Dendritic cell treated with granulocyte-macrophage colony-stimulating factor and Interleukin-4, amounts not matched to agents 40 ng/mL and 50 ng/mL, for 4 days (primary cell): ENCODE data around the gene CREBZF.
"Not testable (repeated sequence)": the region's sequence is repeated elsewhere in the genome, so short reads cannot be mapped to it uniquely, and the experiment has no call there.

Experiments used
- H3K27ac Mint-ChIP-seq: one replicate; pipeline ENCODE4 v1.8.0; 2022; ENCODE audit warnings: mild to moderate bottlenecking, mixed read lengths
- H3K27me3 Mint-ChIP-seq: one replicate; pipeline ENCODE4 v1.8.0; 2022; ENCODE audit warnings: mild to moderate bottlenecking, mixed read lengths
- H3K36me3 Mint-ChIP-seq: one replicate; pipeline ENCODE4 v1.8.0; 2022; ENCODE audit warnings: low read depth, mixed read lengths
- H3K4me1 Mint-ChIP-seq: one replicate; pipeline ENCODE4 v1.8.0; 2022; ENCODE audit warnings: low read depth, mixed read lengths
- H3K4me3 Mint-ChIP-seq: one replicate; pipeline ENCODE4 v1.8.0; 2022; ENCODE audit warnings: mild to moderate bottlenecking, moderate library complexity, mixed read lengths
- H3K9me3 Mint-ChIP-seq: one replicate; pipeline ENCODE4 v1.8.0; 2022; ENCODE audit warnings: mixed read lengths
- intact Hi-C: fragments of 100-400 bp; cut with micrococcal nuclease; formaldehyde crosslinking; loops from one replicate; pipeline ENCODE4 v1.15.0; 2022

The CREBZF gene

GRCh38 chr11:85661972-85662664 lies 2.8 kb downstream of the CREBZF start:
- no peaks in the 10 kb centered on the region for H3K9me3 Mint-ChIP-seq
- intact Hi-C loops = loop anchor here (10.0 kb wide), 1 partner anchor 583 kb away; the partner anchor contains the start of gene EED
- peaks cover 37% of the 10 kb centered on the region for H3K4me1 Mint-ChIP-seq
- H3K27ac Mint-ChIP-seq = no peak overlapping the region
- no peak overlapping the region for H3K4me3 Mint-ChIP-seq
- peaks cover 62% of the 10 kb centered on the region for H3K36me3 Mint-ChIP-seq
- no peaks in the 10 kb centered on the region for H3K27me3 Mint-ChIP-seq

- no peak overlapping the region for H3K4me3 Mint-ChIP-seq
- H3K27ac Mint-ChIP-seq = no peak overlapping the region
- intact Hi-C loops = no loop called here
- peaks cover 69% of the 10 kb centered on the region for H3K36me3 Mint-ChIP-seq
- H3K9me3 Mint-ChIP-seq = no peaks in the 10 kb centered on the region
- H3K27me3 Mint-ChIP-seq = no peaks in the 10 kb centered on the region
- peaks cover 27% of the 10 kb centered on the region for H3K4me1 Mint-ChIP-seq
Observed at GRCh38 chr11:85658180-85658579, 6.7 kb downstream of the CREBZF start.

GRCh38 chr11:85656777-85657176 lies 8.2 kb downstream of the CREBZF start:
- H3K27ac Mint-ChIP-seq = no peak overlapping the region

GRCh38 chr11:85654343-85654742 lies 10.6 kb downstream of the CREBZF start:
- H3K27ac Mint-ChIP-seq, H3K27me3 Mint-ChIP-seq, H3K9me3 Mint-ChIP-seq, H3K4me3 Mint-ChIP-seq, intact Hi-C loops: not testable (repeated sequence)
- peaks cover 12% of the 10 kb centered on the region for H3K4me1 Mint-ChIP-seq
- peaks cover 62% of the 10 kb centered on the region for H3K36me3 Mint-ChIP-seq

More at GRCh38 chr11:85656777-85657176, 8.2 kb downstream of the CREBZF start:
- Mint-ChIP-seq H3K4me3 (no peak overlapping the region), H3K9me3 (no peaks in the 10 kb centered on the region), H3K27me3 (no peaks in the 10 kb centered on the region), H3K4me1 (peaks cover 26% of the 10 kb centered on the region), H3K36me3 (peaks cover 74% of the 10 kb centered on the region)
- intact Hi-C loops = no loop called here

- Mint-ChIP-seq H3K36me3 (peaks cover 50% of the 10 kb centered on the region), H3K27me3 (no peaks in the 10 kb centered on the region), H3K9me3 (no peaks in the 10 kb centered on the region), H3K4me3 (no peak overlapping the region), H3K27ac (no peak overlapping the region), H3K4me1 (peaks cover 12% of the 10 kb centered on the region)
- intact Hi-C loops = no loop called here
Observed at GRCh38 chr11:85652786-85653447, 12.0 kb downstream of the CREBZF start.

- Mint-ChIP-seq H3K36me3 (peaks cover 42% of the 10 kb centered on the region), H3K27ac (no peak overlapping the region), H3K9me3 (no peaks in the 10 kb centered on the region), H3K4me1 (peaks cover 12% of the 10 kb centered on the region), H3K4me3 (no peak overlapping the region), H3K27me3 (no peaks in the 10 kb centered on the region)
- intact Hi-C loops = no loop called here
Observed at GRCh38 chr11:85651118-85651517, 13.8 kb downstream of the CREBZF start.

GRCh38 chr11:85647604-85648299 lies 17.2 kb downstream of the CREBZF start, which contains the start of gene TMEM126A:
TSS of gene TMEM126A (plus strand) at chr11:85647967. CDS start at chr11:85650256, 2,289 bp downstream.
- intact Hi-C loops = loop anchor here (1.0 to 2.0 kb wide), 3 partner anchors 17 to 655 kb away; partner anchors contain the start of genes HIKESHI and TMEM126B
- H3K27me3 Mint-ChIP-seq = peaks cover 23% of the 10 kb centered on the region
- peak within 1 kb of the TSS; percentile 88 for H3K27ac Mint-ChIP-seq
- no peaks in the 10 kb centered on the region for H3K9me3 Mint-ChIP-seq
- H3K4me3 Mint-ChIP-seq = peak within 1 kb of the TSS; percentile 95
- peaks cover 24% of the 10 kb centered on the region for H3K36me3 Mint-ChIP-seq
- H3K4me1 Mint-ChIP-seq = peaks cover 6% of the 10 kb centered on the region

- peaks cover 6% of the 10 kb centered on the region for H3K4me1 Mint-ChIP-seq
- intact Hi-C loops = loop anchor here (1.0 to 2.0 kb wide), 2 partner anchors 19 to 656 kb away; partner anchors contain the start of genes HIKESHI and TMEM126B
- H3K9me3 Mint-ChIP-seq = no peaks in the 10 kb centered on the region
- peaks cover 29% of the 10 kb centered on the region for H3K27me3 Mint-ChIP-seq
- H3K36me3 Mint-ChIP-seq = peaks cover 20% of the 10 kb centered on the region
- peak overlapping the region; percentile 95 for H3K4me3 Mint-ChIP-seq
- peak overlapping the region; percentile 88 for H3K27ac Mint-ChIP-seq
Observed at GRCh38 chr11:85647078-85647477, 17.9 kb downstream of the CREBZF start.

GRCh38 chr11:85643191-85643614 lies 21.7 kb downstream of the CREBZF start:
- Mint-ChIP-seq H3K27me3 (peaks cover 33% of the 10 kb centered on the region), H3K4me3 (no peak overlapping the region), H3K36me3 (peaks cover 18% of the 10 kb centered on the region), H3K4me1 (peaks cover 14% of the 10 kb centered on the region), H3K9me3 (no peaks in the 10 kb centered on the region), H3K27ac (no peak overlapping the region)
- intact Hi-C loops = no loop called here

GRCh38 chr11:85634747-85635146 lies 30.2 kb downstream of the CREBZF start:
- Mint-ChIP-seq H3K9me3 (no peaks in the 10 kb centered on the region), H3K27me3 (no peaks in the 10 kb centered on the region), H3K27ac (no peak overlapping the region), H3K36me3 (peaks cover 49% of the 10 kb centered on the region), H3K4me1 (peaks cover 12% of the 10 kb centered on the region), H3K4me3 (no peak overlapping the region)
- intact Hi-C loops = no loop called here

GRCh38 chr11:85628771-85629341 lies 36.1 kb downstream of the CREBZF start:
- H3K36me3 Mint-ChIP-seq = peaks cover 34% of the 10 kb centered on the region
- peaks cover 21% of the 10 kb centered on the region for H3K4me1 Mint-ChIP-seq
- intact Hi-C loops = loop anchor here (1.0 to 10.0 kb wide), 3 partner anchors 18 to 676 kb away; partner anchors contain the start of genes HIKESHI and TMEM126A
- H3K4me3 Mint-ChIP-seq = peak overlapping the region; percentile 95
- peak overlapping the region; percentile 93 for H3K27ac Mint-ChIP-seq
- no peaks in the 10 kb centered on the region for H3K9me3 Mint-ChIP-seq
- peaks cover 2% of the 10 kb centered on the region for H3K27me3 Mint-ChIP-seq

- intact Hi-C loops = loop anchor here (1.0 to 10.0 kb wide), 3 partner anchors 19 to 677 kb away; partner anchors contain the start of genes HIKESHI and TMEM126A
- peaks cover 2% of the 10 kb centered on the region for H3K27me3 Mint-ChIP-seq
- peaks cover 34% of the 10 kb centered on the region for H3K36me3 Mint-ChIP-seq
- H3K4me3 Mint-ChIP-seq = peak within 1 kb of the TSS; percentile 95
- H3K4me1 Mint-ChIP-seq = peaks cover 21% of the 10 kb centered on the region
- H3K9me3 Mint-ChIP-seq = no peaks in the 10 kb centered on the region
- H3K27ac Mint-ChIP-seq = peak within 1 kb of the TSS; percentile 93
Observed at GRCh38 chr11:85627998-85628770, 36.7 kb downstream of the CREBZF start, which contains the start of gene TMEM126B. TSS of gene TMEM126B (plus strand) at chr11:85628593. CDS start at chr11:85628608, 15 bp downstream.
